Thyroid gland (tissue), 4 donors: Measurements from ENCODE around the gene KPNA2.

Experiments used
- POLR2A ChIP-seq, 2 donors: fragments of 450-650 bp; IDR thresholded peaks; one replicate each; pipeline ENCODE4 v1.6.1; 2017; ENCODE audit warnings: antibody characterized with exemption in 2 of 2, mild to moderate bottlenecking in 2 of 2, moderate library complexity in 1 of 2
- TF ChIP-seq, protein P1 (sequence below), 6 experiments: fragments of 200-600 bp in 3 of 6; fragments of 450-650 bp in 3 of 6; sonication (generic) in 3 of 6; IDR thresholded peaks; one replicate each; pipeline ENCODE4 v1.5.1; 2016 to 2019; ENCODE audit warnings: antibody characterized with exemption in 6 of 6, mild to moderate bottlenecking in 2 of 6, inconsistent platforms in 1 of 6, moderate library complexity in 1 of 6

- TF ChIP-seq, protein P1, sequence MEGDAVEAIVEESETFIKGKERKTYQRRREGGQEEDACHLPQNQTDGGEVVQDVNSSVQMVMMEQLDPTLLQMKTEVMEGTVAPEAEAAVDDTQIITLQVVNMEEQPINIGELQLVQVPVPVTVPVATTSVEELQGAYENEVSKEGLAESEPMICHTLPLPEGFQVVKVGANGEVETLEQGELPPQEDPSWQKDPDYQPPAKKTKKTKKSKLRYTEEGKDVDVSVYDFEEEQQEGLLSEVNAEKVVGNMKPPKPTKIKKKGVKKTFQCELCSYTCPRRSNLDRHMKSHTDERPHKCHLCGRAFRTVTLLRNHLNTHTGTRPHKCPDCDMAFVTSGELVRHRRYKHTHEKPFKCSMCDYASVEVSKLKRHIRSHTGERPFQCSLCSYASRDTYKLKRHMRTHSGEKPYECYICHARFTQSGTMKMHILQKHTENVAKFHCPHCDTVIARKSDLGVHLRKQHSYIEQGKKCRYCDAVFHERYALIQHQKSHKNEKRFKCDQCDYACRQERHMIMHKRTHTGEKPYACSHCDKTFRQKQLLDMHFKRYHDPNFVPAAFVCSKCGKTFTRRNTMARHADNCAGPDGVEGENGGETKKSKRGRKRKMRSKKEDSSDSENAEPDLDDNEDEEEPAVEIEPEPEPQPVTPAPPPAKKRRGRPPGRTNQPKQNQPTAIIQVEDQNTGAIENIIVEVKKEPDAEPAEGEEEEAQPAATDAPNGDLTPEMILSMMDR (IDR thresholded peaks at IDR 0.05) = no peak
- TF ChIP-seq POLR2A (IDR thresholded peaks at IDR 0.05) = no peak
These were observed 39.8 kb upstream of the KPNA2 start for GRCh38 chr17:67995570-67996263.
